Astrocyte of the spinal cord (primary cell): ENCODE data around the gene PHOX2A.

Source experiments
- DNase-seq: peaks from one replicate; pipeline ENCODE4 v3.0.0; 2011; ENCODE audit warnings: low read depth, low spot score
- H3K4me3 ChIP-seq: 2 replicates; pipeline ENCODE4 v1.5.1; 2011; ENCODE audit warnings: low read depth, mild to moderate bottlenecking, low read length, moderate library complexity
- in situ Hi-C: cut with HindIII; loops from 2 replicates; pipeline ENCODE4 v1.10.0; 2017; ENCODE audit warnings: low sequenced_read_pairs
- TF ChIP-seq, protein P1 (sequence below): IDR thresholded peaks from 2 replicates; pipeline ENCODE4 v1.5.1; 2012; ENCODE audit warnings: low read depth, mild to moderate bottlenecking, low read length, inconsistent platforms

Gene PHOX2A

DNA sequence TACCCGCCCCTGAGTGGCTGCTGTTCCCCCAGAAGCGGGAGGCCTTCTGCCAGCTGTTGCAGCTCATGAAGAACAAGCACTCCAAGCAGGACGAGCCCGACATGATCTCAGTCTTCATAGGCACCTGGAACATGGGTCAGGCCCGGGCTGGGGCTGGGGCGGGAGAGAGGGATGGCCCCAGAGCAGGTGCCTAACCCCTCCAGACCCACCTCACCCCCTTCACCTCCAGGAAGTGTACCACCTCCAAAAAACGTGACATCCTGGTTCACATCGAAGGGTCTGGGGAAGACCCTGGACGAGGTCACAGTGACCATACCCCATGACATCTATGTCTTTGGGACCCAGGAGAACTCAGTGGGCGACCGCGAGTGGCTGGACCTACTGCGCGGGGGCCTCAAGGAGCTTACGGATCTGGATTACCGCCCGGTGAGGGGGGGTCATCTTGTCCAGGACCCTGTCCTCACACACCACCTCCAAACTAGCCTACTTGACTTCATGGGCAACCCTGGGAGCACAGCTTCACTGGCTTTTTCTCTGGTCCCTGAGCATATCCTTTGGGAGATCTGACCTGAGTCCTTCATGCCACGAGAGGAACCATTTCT lies 13.1 kb downstream of the PHOX2A start:
- in situ Hi-C loops: no loop called here
- DNase-seq: no peak
- TF ChIP-seq, protein P1, sequence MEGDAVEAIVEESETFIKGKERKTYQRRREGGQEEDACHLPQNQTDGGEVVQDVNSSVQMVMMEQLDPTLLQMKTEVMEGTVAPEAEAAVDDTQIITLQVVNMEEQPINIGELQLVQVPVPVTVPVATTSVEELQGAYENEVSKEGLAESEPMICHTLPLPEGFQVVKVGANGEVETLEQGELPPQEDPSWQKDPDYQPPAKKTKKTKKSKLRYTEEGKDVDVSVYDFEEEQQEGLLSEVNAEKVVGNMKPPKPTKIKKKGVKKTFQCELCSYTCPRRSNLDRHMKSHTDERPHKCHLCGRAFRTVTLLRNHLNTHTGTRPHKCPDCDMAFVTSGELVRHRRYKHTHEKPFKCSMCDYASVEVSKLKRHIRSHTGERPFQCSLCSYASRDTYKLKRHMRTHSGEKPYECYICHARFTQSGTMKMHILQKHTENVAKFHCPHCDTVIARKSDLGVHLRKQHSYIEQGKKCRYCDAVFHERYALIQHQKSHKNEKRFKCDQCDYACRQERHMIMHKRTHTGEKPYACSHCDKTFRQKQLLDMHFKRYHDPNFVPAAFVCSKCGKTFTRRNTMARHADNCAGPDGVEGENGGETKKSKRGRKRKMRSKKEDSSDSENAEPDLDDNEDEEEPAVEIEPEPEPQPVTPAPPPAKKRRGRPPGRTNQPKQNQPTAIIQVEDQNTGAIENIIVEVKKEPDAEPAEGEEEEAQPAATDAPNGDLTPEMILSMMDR: no peak
- no peak overlapping the region for H3K4me3 ChIP-seq

DNA sequence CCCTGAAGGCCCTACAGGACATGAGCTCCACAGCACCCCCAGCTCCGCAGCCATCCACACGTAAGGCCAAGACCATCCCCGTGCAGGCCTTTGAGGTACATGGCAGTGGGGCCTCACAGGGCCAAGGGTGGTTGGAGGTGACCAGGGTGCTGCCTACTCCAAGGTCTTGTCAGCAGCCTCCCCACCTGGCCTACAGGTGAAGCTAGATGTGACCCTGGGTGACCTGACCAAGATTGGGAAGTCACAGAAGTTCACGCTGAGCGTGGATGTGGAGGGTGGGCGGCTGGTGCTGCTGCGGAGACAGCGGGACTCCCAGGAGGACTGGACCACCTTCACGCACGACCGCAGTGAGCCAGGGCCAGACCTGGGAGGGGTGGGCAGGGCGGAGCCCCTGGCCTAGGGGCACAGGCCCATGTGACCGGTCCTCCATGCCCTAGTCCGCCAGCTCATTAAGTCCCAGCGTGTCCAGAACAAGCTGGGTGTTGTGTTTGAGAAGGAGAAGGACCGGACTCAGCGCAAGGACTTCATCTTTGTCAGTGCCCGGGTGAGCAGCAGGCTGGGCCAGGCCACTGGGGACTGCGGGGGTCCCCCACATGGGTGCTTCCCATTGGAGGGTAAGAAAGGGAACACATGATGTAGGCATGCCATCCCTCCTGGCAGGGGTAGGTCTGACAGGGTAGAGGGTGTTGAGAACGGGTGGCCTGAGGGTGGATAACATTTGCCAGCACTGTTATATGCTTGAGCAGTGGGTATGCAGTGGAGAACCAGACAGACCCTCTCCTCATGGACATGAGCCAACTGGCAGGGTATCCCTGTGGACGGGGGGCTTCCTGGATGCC lies 13.8 kb downstream of the PHOX2A start:
- no peak for DNase-seq
- in situ Hi-C loops: no loop called here
- TF ChIP-seq, protein P1: no peak
- no peak overlapping the region for H3K4me3 ChIP-seq

- TF ChIP-seq, protein P1: no peak
Observed at GRCh38 chr11:72229336-72229924, 14.5 kb downstream of the PHOX2A start.

DNA sequence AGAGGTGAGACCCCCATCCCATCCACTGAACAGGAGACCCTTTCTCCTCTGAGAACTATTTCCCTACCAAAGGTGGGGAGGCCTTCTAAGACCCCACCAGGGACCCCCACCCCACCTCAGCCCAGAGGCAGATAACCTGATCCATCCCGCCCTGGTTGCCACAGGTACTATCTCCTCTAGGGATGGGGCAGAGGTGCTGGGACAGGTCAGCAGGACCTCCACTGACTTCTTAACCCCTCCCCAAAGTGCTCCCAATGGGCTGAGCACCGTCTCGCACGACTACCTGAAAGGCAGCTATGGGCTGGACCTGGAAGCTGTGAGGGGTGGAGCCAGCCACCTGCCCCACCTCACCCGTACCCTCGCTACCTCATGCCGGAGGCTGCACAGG lies 15.1 kb downstream of the PHOX2A start:
- in situ Hi-C loops: no loop called here
- DNase-seq: no peak
- H3K4me3 ChIP-seq: no peak overlapping the region
- TF ChIP-seq, protein P1: no peak

More at GRCh38 chr11:72229336-72229924, 14.5 kb downstream of the PHOX2A start:
- no peak for DNase-seq
- in situ Hi-C loops: no loop called here
- H3K4me3 ChIP-seq: no peak overlapping the region

- TF ChIP-seq, protein P1: peak; percentile 41
- H3K4me3 ChIP-seq: no peak overlapping the region
- in situ Hi-C loops: no loop called here
- no peak for DNase-seq
Observed at GRCh38 chr11:72228229-72228843, 15.6 kb downstream of the PHOX2A start.

DNA sequence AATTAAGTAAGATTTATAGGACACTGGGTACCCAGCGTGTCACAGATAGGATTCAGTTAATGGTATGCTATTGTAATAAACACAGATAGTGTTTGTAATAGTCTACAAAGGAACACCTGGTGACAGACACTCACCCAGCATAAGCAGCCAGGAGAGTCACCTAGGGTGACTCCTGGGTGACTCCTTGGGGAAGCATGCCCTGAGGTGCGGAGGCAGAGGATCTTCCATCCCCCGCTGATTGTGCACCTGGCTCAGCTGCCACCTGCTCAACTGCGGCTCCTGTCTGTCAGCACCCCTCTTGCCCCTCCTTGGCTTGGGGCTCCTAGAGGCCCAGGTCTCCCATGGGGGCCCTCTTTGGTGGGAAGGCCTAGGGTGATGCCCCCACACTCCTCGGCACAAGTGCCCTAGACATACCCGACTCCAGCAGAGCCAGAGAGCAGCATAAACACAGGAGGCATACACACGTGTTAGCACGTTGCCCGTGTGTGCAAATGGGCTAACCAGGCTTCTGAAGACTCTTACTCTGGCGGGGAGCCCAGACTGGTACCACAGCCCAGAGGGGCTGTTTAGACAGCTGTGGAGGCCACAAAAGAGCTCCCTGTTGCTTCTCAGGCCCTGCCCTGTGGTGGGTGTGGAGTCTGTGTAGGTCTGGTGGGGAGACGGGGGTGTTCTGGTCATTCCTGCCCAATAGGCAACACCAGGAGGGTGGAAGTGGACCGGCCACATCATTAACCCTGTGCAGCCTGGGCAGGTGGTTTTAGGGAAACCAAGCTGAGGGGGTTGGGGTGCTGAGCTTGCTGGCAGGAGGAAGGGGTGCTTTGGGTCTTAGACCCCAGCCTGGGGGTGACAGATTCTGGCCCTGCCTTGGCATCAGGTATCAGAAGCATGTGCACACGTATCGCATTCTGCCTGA lies 16.4 kb downstream of the PHOX2A start:
- in situ Hi-C loops: no loop called here
- peak; percentile 86 for DNase-seq
- no peak overlapping the region for H3K4me3 ChIP-seq
- TF ChIP-seq, protein P1: no peak
